NB4 (cell line): ENCODE data around the gene LRRC4B.
"Not testable (repeated sequence)": the region's sequence is repeated elsewhere in the genome, so short reads cannot be mapped to it uniquely, and the experiment has no call there.

Source experiments
- DNase-seq: peaks from one replicate; pipeline ENCODE4 v3.0.0; 2010; ENCODE audit warnings: low read depth
- H3K4me3 ChIP-seq: one replicate; pipeline ENCODE4 v1.5.1; 2011; ENCODE audit warnings: mild to moderate bottlenecking, low read depth, low read length, moderate library complexity
- CTCF ChIP-seq: IDR thresholded peaks from one replicate; pipeline ENCODE4 v1.5.1; 2012; ENCODE audit warnings: low read depth, low read length
- MAX ChIP-seq: IDR thresholded peaks from 2 replicates; pipeline ENCODE4 v1.6.1; 2011; ENCODE audit warnings: low read depth, low read length
- MYC ChIP-seq: IDR thresholded peaks from 2 replicates; pipeline ENCODE4 v1.6.1; 2011; ENCODE audit warnings: low read depth, low read length
- POLR2A ChIP-seq: IDR thresholded peaks from 2 replicates; pipeline ENCODE4 v1.6.1; 2011; ENCODE audit warnings: mild to moderate bottlenecking; ENCODE audit not compliant: insufficient read length; ENCODE audit errors: extremely low read depth

The LRRC4B gene

DNA sequence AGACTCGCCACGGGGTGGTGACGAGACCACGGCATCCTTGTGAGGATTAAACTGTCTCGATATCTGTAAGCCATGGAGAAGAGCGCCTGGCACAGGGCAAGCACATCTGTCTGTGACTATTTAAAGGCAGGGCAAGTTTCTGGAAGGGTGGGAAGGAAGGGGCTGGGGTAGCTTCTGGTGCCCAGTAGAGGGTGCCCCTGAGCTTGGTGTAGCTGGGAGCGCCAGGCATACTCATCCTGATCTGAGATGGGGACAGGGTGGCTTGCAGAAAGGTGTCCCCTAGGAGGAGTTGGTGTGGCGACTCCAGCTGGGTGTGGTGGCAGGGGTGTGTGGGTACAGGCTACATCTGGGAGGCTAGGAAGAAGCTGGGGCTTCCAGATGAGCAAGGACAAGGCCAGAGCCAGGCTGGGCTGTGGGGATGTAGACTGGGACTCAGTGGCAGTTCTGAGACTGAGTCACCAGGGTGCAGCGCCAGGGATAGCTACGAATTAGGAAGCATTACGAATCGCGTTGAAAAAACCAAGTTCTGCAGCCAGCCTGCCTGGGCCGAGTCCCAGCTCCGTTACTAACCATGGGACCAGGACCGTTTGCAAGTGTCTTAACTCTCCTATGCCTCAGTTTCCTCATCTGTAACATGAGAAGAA is 31.5 kb downstream of the LRRC4B start:
- TF ChIP-seq MAX (no peak), CTCF (no peak), POLR2A (no peak), MYC (no peak)
- no peak for DNase-seq

GRCh38 chr19:50535672-50536187 is 32.5 kb downstream of the LRRC4B start:
- no peak for DNase-seq
- no peak overlapping the region for H3K4me3 ChIP-seq
- TF ChIP-seq CTCF (no peak), MAX (no peak), MYC (no peak), POLR2A (no peak)

More for the DNA sequence above, 31.5 kb downstream of the LRRC4B start:
- H3K4me3 ChIP-seq: no peak overlapping the region

DNA sequence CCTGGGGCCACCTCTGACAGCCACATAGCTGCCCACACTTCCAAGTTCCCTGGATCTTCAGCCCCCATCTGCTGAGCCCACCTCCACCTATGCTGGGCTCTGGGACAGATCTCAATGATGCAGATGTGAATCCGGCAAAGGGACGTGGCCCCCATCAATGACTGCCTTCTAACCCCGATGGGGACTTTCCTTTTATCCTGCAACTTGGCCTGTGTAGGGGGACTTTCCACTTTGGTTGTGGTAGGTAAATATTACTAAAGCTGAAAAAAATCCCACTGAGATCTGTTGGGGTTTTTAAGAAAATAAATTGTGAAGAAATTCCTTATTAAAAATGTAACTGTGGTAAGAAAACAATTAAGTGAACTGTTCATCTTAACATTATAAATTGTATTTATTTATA is 33.8 kb downstream of the LRRC4B start:
- TF ChIP-seq MYC (no peak), POLR2A (no peak), CTCF (no peak), MAX (no peak)
- H3K4me3 ChIP-seq: no peak overlapping the region
- no peak for DNase-seq

- H3K4me3 ChIP-seq: no peak overlapping the region
- no peak for TF ChIP-seq CTCF
- TF ChIP-seq MAX: no peak
- TF ChIP-seq POLR2A: no peak
- no peak for TF ChIP-seq MYC
- no peak for DNase-seq
Observed at GRCh38 chr19:50532952-50533351, 35.3 kb downstream of the LRRC4B start.

GRCh38 chr19:50531171-50531612 is 37.0 kb downstream of the LRRC4B start:
- no peak for DNase-seq
- TF ChIP-seq MAX (no peak), POLR2A (no peak), CTCF (no peak), MYC (no peak)
- H3K4me3 ChIP-seq: no peak overlapping the region

GRCh38 chr19:50528052-50528451 is 40.2 kb downstream of the LRRC4B start:
- not testable (repeated sequence) for DNase-seq

More at GRCh38 chr19:50528052-50528451, 40.2 kb downstream of the LRRC4B start:
- not testable (repeated sequence) for H3K4me3 ChIP-seq
